ENCODE measurements around the gene ZNF569. TPM values are rescaled to one million over a fixed set of nuclear protein-coding genes. Genes with fewer than 3 reads are reported as not detected.
"Not testable (repeated sequence)": the region's sequence is repeated elsewhere in the genome, so short reads cannot be mapped to it uniquely, and the experiment has no call there.

The ZNF569 gene
- total RNA-seq, 1 donor from 2014 or later, result 5.5 TPM

DNA sequence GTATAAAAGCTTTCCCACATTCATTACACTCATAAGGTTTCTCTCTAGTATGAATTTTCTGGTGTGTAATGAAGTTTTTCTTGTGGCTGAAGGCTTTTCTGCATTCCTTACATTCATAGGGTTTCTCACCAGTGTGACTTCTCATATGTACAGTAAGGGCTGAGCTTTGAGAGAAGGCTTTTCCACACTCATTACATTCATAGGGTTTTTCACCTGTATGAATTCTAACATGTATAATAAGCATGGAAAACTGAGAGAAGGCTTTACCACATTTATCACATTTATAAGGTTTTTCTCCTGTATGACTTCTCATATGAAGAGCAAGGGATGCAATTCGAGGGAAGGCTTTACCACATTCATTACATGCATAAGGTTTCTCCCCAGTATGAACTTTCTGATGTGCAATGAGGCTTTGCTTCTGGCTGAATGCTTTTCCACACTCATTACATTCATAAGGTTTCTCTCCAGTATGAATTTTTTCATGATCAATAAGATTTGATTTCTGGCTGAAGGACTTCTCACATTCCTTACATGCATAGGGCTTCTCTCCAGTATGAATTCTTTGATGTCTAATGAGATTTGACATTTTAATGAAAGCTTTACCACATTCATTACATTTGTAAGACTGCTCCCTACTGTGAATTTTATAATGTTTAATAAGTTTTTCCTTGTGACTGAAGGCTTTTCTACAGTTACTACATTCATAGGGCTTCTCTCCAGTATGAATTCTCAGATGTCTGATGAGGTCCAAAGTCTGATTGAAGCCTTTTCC lies 53.7 kb downstream of the ZNF569 start:
- TF ChIP-seq, protein P1, sequence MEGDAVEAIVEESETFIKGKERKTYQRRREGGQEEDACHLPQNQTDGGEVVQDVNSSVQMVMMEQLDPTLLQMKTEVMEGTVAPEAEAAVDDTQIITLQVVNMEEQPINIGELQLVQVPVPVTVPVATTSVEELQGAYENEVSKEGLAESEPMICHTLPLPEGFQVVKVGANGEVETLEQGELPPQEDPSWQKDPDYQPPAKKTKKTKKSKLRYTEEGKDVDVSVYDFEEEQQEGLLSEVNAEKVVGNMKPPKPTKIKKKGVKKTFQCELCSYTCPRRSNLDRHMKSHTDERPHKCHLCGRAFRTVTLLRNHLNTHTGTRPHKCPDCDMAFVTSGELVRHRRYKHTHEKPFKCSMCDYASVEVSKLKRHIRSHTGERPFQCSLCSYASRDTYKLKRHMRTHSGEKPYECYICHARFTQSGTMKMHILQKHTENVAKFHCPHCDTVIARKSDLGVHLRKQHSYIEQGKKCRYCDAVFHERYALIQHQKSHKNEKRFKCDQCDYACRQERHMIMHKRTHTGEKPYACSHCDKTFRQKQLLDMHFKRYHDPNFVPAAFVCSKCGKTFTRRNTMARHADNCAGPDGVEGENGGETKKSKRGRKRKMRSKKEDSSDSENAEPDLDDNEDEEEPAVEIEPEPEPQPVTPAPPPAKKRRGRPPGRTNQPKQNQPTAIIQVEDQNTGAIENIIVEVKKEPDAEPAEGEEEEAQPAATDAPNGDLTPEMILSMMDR (IDR thresholded peaks at IDR 0.05), result no peak
- Histone ChIP-seq H3K36me3 (no peaks in the 10 kb centered on the region), H3K9me3 (peaks cover 98% of the 10 kb centered on the region), H3K4me1 (no peaks in the 10 kb centered on the region), H3K4me3 (no peak overlapping the region), H3K27me3 (ENCODE audit: low read depth) (no peaks in the 10 kb centered on the region), H3K27ac (no peak overlapping the region)
- no peak for ATAC-seq
- DNase-seq, result no peak
- intact Hi-C loops (cut with DNase I), result no loop called here

DNA sequence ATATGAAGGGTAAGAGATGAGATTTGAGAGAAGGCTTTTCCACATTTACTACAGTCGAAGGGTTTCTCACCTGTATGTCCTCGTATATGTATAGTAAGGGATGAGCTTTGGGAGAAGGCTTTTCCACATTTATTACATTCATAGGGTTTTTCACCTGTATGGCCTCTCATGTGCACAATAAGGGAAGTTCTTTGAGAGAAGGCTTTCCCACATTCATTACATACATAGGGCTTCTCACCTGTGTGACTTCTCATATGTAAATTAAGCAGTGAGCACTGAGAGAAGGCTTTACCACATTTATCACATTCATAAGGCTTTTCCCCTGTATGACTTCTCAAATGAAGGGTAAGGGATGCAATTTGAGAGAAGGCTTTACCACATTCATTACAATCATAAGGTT lies 54.5 kb downstream of the ZNF569 start:
- intact Hi-C loops (cut with DNase I), result no loop called here
- no peak overlapping the region for H3K4me3 ChIP-seq
- H3K27ac ChIP-seq, result no peak overlapping the region
- no peaks in the 10 kb centered on the region for H3K4me1 ChIP-seq
- ATAC-seq (no peak), DNase-seq (no peak)
- H3K27me3 ChIP-seq (ENCODE audit: low read depth), result no peaks in the 10 kb centered on the region
- peaks cover 99% of the 10 kb centered on the region for H3K9me3 ChIP-seq
- TF ChIP-seq, protein P1 (IDR thresholded peaks at IDR 0.05), result no peak
- no peaks in the 10 kb centered on the region for H3K36me3 ChIP-seq

DNA sequence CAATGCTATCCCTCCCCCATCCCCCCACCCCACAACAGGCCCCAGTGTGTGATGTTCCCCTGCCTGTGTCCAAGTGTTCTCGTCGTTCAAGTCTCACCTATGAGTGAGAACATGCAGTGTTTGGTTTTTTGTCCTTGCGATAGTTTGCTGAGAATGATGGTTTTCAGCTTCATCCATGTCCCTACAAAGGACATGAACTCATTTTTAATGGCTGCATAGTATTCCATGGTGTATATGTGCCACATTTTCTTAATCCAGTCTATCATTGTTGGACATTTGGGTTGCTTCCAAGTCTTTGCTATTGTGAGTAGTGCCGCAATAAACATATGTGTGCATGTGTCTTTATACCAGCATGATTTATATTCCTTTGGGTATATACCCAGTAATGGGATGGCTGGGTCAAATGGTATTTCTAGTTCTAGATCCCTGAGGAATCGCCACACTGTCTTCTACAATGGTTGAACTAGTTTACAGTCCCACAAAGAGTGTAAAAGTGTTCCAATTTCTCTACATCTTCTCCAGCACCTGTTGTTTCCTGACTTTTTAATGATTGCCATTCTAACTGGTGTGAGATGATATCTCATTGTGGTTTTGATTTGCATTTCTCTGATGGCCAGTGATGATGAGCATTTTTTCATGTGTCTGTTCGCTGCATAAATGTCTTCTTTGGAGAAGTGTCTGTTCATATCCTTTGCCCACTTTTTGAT lies 61.0 kb downstream of the ZNF569 start:
- ATAC-seq; H3K4me1 ChIP-seq; intact Hi-C loops (cut with DNase I); H3K27ac ChIP-seq; DNase-seq; H3K27me3 ChIP-seq (ENCODE audit: low read depth); H3K4me3 ChIP-seq; H3K36me3 ChIP-seq: not testable (repeated sequence)
- peaks cover 89% of the 10 kb centered on the region for H3K9me3 ChIP-seq

DNA sequence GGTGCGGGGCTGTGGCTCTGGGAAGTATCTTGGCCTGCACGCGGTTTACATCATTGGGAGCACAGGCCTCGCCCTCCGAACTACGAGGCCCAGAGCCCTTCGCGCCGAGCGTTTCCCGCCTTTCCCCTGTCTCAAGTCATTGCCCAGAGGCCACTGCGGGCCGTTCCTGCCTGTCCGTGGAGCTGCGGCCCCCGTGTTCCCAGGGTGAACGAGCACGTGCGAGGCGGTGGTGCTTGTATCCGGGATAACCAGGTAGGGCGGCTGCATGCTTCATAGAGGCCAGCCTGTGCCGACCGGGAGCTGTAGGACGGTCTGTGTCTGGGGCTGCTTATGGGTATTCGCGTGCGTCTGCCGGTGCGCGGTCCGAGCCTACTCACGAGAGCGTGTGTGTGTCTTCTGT lies 63.8 kb downstream of the ZNF569 start:
- no peak overlapping the region for H3K4me3 ChIP-seq
- H3K9me3 ChIP-seq, result peaks cover 85% of the 10 kb centered on the region
- intact Hi-C loops (cut with DNase I), result no loop called here
- H3K4me1 ChIP-seq, result no peaks in the 10 kb centered on the region
- H3K27me3 ChIP-seq (ENCODE audit: low read depth), result no peaks in the 10 kb centered on the region
- H3K27ac ChIP-seq, result no peak overlapping the region
- DNase-seq (no peak), ATAC-seq (no peak)
- H3K36me3 ChIP-seq, result no peaks in the 10 kb centered on the region
- TF ChIP-seq, protein P1 (IDR thresholded peaks at IDR 0.05), result no peak

DNA sequence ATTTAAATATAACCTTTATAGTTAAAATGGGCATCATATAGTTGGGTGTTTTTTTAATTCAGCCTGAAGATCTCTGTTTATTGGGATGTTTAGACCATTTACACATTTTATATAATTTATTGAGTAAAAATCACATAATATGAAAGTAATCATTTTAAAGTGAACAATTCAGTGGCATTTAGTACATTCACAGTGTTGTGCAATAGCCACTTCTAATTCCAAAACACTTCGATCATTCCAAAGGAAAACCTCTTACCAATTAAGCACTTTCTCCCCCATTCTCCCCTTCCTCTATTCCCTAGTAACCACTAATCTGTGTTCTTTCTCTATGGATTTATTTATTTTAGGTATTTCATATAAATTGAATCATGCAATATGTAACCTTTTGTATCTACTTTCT lies 66.2 kb downstream of the ZNF569 start:
- no peaks in the 10 kb centered on the region for H3K4me1 ChIP-seq
- no peak for ATAC-seq
- peaks cover 93% of the 10 kb centered on the region for H3K9me3 ChIP-seq
- H3K27me3 ChIP-seq (ENCODE audit: low read depth), result no peaks in the 10 kb centered on the region
- H3K4me3 ChIP-seq, result no peak overlapping the region
- TF ChIP-seq, protein P1 (IDR thresholded peaks at IDR 0.05), result no peak
- no peak overlapping the region for H3K27ac ChIP-seq
- H3K36me3 ChIP-seq, result no peaks in the 10 kb centered on the region
- intact Hi-C loops (cut with DNase I), result no loop called here
- no peak for DNase-seq

DNA sequence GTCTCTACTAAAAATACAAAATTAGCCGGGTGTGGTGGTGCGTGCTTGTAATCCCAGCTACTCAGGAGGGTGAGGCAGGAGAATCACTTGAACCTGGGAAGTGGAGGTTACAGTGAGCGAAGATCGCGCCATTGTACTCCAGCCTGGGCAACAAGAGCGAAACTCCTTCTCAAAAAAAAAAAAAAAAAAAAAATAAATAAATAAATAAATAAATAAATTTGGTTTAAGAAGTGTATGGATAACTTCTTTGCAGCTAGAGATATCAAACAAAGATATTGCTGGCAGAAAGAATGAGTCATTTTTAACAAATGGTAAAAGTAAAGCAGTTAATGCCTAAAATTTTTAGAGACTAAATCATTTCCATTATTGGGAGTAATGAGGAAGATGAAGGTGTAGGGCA lies 75.8 kb downstream of the ZNF569 start:
- intact Hi-C loops (cut with DNase I); DNase-seq: not testable (repeated sequence)

More for the DNA sequence above, 75.8 kb downstream of the ZNF569 start:
- H3K4me1 ChIP-seq; H3K4me3 ChIP-seq; H3K27me3 ChIP-seq (ENCODE audit: low read depth); ATAC-seq; H3K27ac ChIP-seq: not testable (repeated sequence)
- Histone ChIP-seq H3K36me3 (peaks cover 20% of the 10 kb centered on the region), H3K9me3 (peaks cover 100% of the 10 kb centered on the region)
